CD4-positive, alpha-beta T cell (primary cell): ENCODE results near the gene MEGF11. TPM values are rescaled to one million over a fixed set of nuclear protein-coding genes. Genes with fewer than 3 reads are reported as not detected.
"Not testable (repeated sequence)": the region's sequence is repeated elsewhere in the genome, so short reads cannot be mapped to it uniquely, and the experiment has no call there.

Experiments
- ATAC-seq: fragments of 200-7000 bp; cut with Tn5 transposase; one replicate; pipeline ENCODE4 v1.10.0; 2022; ENCODE audit warnings: mild to moderate bottlenecking; ENCODE audit not compliant: poor library complexity
- CTCF ChIA-PET: fragments of 350-600 bp; sonication (Branson Sonifier 250); formaldehyde crosslinking; loops from one replicate; lab custom pipeline; 2021; ENCODE audit warnings: antibody characterized with exemption, inconsistent platforms; lab: Charles Lee
- POLR2A ChIA-PET: fragments of 350-600 bp; sonication (Branson Sonifier 250); formaldehyde crosslinking; loops from one replicate; lab custom pipeline; 2021; ENCODE audit warnings: antibody characterized with exemption, inconsistent platforms; lab: Charles Lee
- DNase-seq, 14 experiments: peaks; one replicate each; pipeline ENCODE4 v3.0.0-alpha.2; 2013 to 2020; ENCODE audit warnings: mixed read lengths in 2 of 14
- H3K27ac ChIP-seq, 2 donors: one replicate each; pipeline versions ENCODE4 v1.5.1 to v1.7.0; 2013; ENCODE audit warnings: low read length in 2 of 2, low read depth in 1 of 2, mild to moderate bottlenecking in 1 of 2
- H3K27me3 ChIP-seq, 2 experiments: 1 replicate in 1 of 2; 2 replicates in 1 of 2; pipeline versions ENCODE4 v1.6.1 to v1.7.0; 2013; ENCODE audit warnings: low read length in 2 of 2, control low read depth in 1 of 2, mild to moderate bottlenecking in 1 of 2, moderate library complexity in 1 of 2; ENCODE audit not compliant: insufficient read depth in 2 of 2, control insufficient read depth in 1 of 2
- H3K36me3 ChIP-seq: one replicate; pipeline ENCODE4 v1.6.1; 2013; ENCODE audit warnings: low read length, control low read depth; ENCODE audit not compliant: insufficient read depth
- H3K4me1 ChIP-seq: one replicate; pipeline ENCODE4 v1.6.1; 2013; ENCODE audit warnings: low read length, control low read depth; ENCODE audit not compliant: insufficient read depth
- H3K4me3 ChIP-seq: one replicate; pipeline ENCODE4 v1.5.1; 2013; ENCODE audit warnings: mild to moderate bottlenecking, low read length, moderate library complexity
- H3K9me3 ChIP-seq, 2 experiments: 1 replicate in 1 of 2; 2 replicates in 1 of 2; pipeline versions ENCODE4 v1.6.1 to v1.7.0; 2013; ENCODE audit warnings: low read length in 2 of 2, mild to moderate bottlenecking in 2 of 2, control low read depth in 1 of 2, moderate library complexity in 1 of 2; ENCODE audit not compliant: control insufficient read depth in 1 of 2, insufficient read depth in 1 of 2
- H3K27ac Mint-ChIP-seq: one replicate; pipeline ENCODE4 v1.8.0; 2020; ENCODE audit warnings: mixed read lengths
- H3K27me3 Mint-ChIP-seq: one replicate; pipeline ENCODE4 v1.8.0; 2021; ENCODE audit warnings: mixed read lengths
- H3K36me3 Mint-ChIP-seq: one replicate; pipeline ENCODE4 v1.8.0; 2021; ENCODE audit warnings: low read depth, mixed read lengths
- H3K4me1 Mint-ChIP-seq: one replicate; pipeline ENCODE4 v1.8.0; 2021; ENCODE audit warnings: low read depth, mixed read lengths
- H3K4me3 Mint-ChIP-seq: one replicate; pipeline ENCODE4 v1.8.0; 2020; ENCODE audit warnings: mild to moderate bottlenecking, mixed read lengths
- H3K9me3 Mint-ChIP-seq: one replicate; pipeline ENCODE4 v1.8.0; 2020; ENCODE audit warnings: mixed read lengths
- CTCF ChIP-seq: fragments of 200-600 bp; IDR thresholded peaks from one replicate; pipeline ENCODE4 v1.8.0; 2022; ENCODE audit warnings: antibody characterized with exemption, mild to moderate bottlenecking
- intact Hi-C, 2 experiments: fragments of 100-400 bp; cut with DNase I in 1 of 2; cut with micrococcal nuclease in 1 of 2; formaldehyde crosslinking; loops; one replicate each; pipeline versions ENCODE4 v1.15.1 to v1.9.0; 2023 to 2025; cut with DNase I, micrococcal nuclease
- total RNA-seq, 174 experiments: library from RNA in 2 of 174; stranded (reverse) in 2 of 174; gene quantifications; one replicate each; pipeline ENCODE4 v1.2.3 and lab custom pipeline; 2021 to 2026

Gene MEGF11
- total RNA-seq, 2 experiments from 2014 or later = not detected

- Histone ChIP-seq H3K27me3 (no peaks in the 10 kb centered on the region), H3K9me3 (no peaks in the 10 kb centered on the region), H3K27ac (no peak overlapping the region), H3K4me1 (no peaks in the 10 kb centered on the region), H3K36me3 (no peaks in the 10 kb centered on the region), H3K4me3 (no peak overlapping the region)
- Mint-ChIP-seq H3K27ac (no peak overlapping the region), H3K4me1 (peaks cover 12% of the 10 kb centered on the region), H3K9me3 (no peaks in the 10 kb centered on the region), H3K27me3 (peaks cover 22% of the 10 kb centered on the region), H3K4me3 (no peak overlapping the region), H3K36me3 (no peaks in the 10 kb centered on the region)
- DNase-seq (no peak), ATAC-seq (no peak)
- no peak for TF ChIP-seq CTCF
- intact Hi-C loops = no loop called here
- ChIA-PET CTCF (no interaction called here), POLR2A (no interaction called here)
Measured at GRCh38 chr15:66270932-66271331, 17.4 kb upstream of the MEGF11 start.

- no peak overlapping the region for H3K4me3 ChIP-seq
- no peak for TF ChIP-seq CTCF
- CTCF ChIA-PET = no interaction called here
- Mint-ChIP-seq H3K27ac (no peak overlapping the region), H3K9me3 (no peaks in the 10 kb centered on the region), H3K36me3 (no peaks in the 10 kb centered on the region), H3K27me3 (peaks cover 22% of the 10 kb centered on the region), H3K4me3 (no peak overlapping the region), H3K4me1 (peaks cover 12% of the 10 kb centered on the region)
- H3K36me3 ChIP-seq = no peaks in the 10 kb centered on the region
- POLR2A ChIA-PET = no interaction called here
- H3K4me1 ChIP-seq = no peaks in the 10 kb centered on the region
- intact Hi-C loops = no loop called here
- no peak overlapping the region for H3K27ac ChIP-seq
- ATAC-seq (no peak), DNase-seq (no peak)
- no peaks in the 10 kb centered on the region for H3K27me3 ChIP-seq
- H3K9me3 ChIP-seq = no peaks in the 10 kb centered on the region
Measured at GRCh38 chr15:66269326-66270090, 16.0 kb upstream of the MEGF11 start.

GRCh38 chr15:66264859-66265513 is 11.4 kb upstream of the MEGF11 start:
- H3K27ac ChIP-seq = no peak overlapping the region
- ChIA-PET CTCF (no interaction called here), POLR2A (interaction anchor here (0.6 kb wide), 1 partner anchor 104 kb away, joined by 3 read pairs; no protein-coding TSS in a partner anchor)
- intact Hi-C loops = no loop called here
- H3K4me1 ChIP-seq = no peaks in the 10 kb centered on the region
- Mint-ChIP-seq H3K27me3 (peaks cover 45% of the 10 kb centered on the region), H3K36me3 (no peaks in the 10 kb centered on the region), H3K4me3 (no peak overlapping the region), H3K9me3 (peaks cover 8% of the 10 kb centered on the region), H3K4me1 (no peaks in the 10 kb centered on the region), H3K27ac (no peak overlapping the region)
- peaks cover 4% of the 10 kb centered on the region in 2 experiments for H3K27me3 ChIP-seq
- no peak overlapping the region for H3K4me3 ChIP-seq
- no peaks in the 10 kb centered on the region for H3K9me3 ChIP-seq
- ATAC-seq (no peak), DNase-seq (no peak)
- no peak for TF ChIP-seq CTCF
- no peaks in the 10 kb centered on the region for H3K36me3 ChIP-seq

GRCh38 chr15:66262837-66263236 is 9.3 kb upstream of the MEGF11 start:
- peaks cover 41% of the 10 kb centered on the region for H3K27me3 Mint-ChIP-seq
- DNase-seq, H3K36me3 ChIP-seq, POLR2A ChIA-PET, H3K9me3 Mint-ChIP-seq, H3K27ac ChIP-seq, H3K27me3 ChIP-seq, H3K4me1 Mint-ChIP-seq, intact Hi-C loops, H3K27ac Mint-ChIP-seq, H3K36me3 Mint-ChIP-seq, H3K4me3 Mint-ChIP-seq, H3K4me3 ChIP-seq, H3K4me1 ChIP-seq, ATAC-seq, H3K9me3 ChIP-seq: not testable (repeated sequence)
- CTCF ChIA-PET = interaction anchor here (0.6 kb wide), 1 partner anchor 54 kb away, joined by 3 read pairs; no protein-coding TSS in a partner anchor
